HG03571 (cell line): ENCODE data around the gene DDO.
"Not testable (repeated sequence)": the region's sequence is repeated elsewhere in the genome, so short reads cannot be mapped to it uniquely, and the experiment has no call there.

Experiments used
- ATAC-seq: cut with Tn5 transposase; IDR thresholded peaks from one replicate; pipeline ENCODE4 v1.9.1; 2021; ENCODE audit not compliant: unreplicated experiment

The DDO gene, protein sequence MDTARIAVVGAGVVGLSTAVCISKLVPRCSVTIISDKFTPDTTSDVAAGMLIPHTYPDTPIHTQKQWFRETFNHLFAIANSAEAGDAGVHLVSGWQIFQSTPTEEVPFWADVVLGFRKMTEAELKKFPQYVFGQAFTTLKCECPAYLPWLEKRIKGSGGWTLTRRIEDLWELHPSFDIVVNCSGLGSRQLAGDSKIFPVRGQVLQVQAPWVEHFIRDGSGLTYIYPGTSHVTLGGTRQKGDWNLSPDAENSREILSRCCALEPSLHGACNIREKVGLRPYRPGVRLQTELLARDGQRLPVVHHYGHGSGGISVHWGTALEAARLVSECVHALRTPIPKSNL

DNA sequence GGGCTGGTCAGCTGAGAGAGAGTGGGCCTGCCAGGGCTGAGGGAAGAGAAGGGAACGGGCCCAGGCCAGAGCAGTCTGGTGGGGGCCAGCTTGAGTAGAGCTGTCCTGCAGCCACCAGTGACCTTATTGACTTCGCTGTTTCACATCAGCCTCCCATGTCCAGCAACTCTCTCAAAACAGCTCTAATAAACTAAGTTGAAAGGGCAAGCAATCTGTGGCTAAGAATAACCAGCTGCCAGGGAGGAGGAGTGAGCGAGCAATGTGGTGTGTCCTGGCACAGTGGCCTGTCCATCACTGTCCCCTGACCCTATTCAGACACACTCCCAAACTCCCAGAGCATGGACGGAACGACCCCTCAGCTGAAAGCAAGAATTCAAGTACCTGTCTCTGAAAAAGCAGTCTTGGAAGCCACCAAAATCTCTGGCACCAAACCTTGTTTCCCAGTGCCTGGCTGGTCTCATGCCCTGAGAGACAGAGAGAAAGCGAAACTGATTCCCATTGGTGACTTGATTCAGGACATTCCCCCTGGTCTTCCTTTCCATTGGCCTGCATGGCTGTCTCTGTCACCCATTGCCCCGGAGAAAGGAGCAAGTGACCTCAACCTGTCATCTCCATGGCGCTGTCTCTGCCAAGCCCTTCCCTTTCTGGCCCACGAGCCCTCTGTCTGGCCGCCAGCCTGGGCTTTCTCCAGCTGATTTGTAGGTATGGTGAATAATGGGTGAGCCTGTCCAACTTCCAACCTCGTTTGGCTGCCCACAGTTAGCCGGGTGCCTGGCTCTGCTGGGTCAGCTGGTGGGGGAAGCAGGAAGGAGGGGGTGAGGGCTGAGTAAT, at the start of gene DDO:
DDO (minus strand) TSS at position 490 of the 831 bp plus-strand sequence. CDS start 2,113 bp downstream, outside the sequence.
- no peak for ATAC-seq

DNA sequence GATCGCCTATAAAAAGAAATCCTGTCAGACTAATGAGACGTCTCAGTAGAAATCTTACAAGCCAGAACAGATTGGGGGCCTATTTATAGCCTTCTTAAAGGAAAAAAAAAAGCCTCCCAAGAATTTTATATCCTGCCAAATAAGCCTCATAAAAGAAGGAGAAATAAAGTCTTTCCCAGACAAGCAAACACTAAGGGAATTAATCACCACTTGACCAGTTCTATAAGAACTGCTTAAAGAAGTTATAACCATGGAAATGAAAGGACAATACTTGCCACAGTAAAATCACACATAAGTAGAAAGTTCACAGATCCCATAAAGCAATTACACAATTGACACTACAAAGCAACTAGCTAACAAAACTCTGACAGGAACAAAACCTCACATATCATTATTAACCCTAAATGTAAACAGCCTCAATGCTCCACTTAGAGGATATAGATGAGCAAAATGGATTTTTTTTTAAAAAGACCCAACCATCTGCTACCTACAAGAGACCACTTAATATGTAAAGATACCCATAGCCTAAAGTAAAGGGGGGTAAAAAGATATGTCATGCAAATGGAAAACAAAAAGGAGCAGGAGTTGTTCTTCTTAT, 47.6 kb upstream of the DDO start:
- no peak for ATAC-seq

DNA sequence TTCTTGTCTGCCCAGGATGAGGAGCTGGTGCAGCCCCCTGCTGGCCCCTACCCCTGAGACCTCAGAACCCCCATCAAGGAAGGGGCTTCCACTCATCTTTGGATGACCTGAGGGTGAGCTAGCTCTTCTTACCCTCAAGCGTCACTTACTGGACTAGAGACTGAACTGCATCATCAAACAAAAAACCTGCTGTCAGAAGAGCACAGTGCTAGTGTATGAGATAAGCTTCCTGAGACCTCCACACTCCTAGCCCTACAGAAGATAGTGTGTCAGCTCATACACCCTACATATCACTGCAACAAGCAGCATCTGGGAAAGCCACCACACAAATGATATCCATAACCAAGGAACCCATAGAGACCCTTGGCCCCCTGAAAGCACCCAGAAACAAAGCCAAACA, 46.0 kb upstream of the DDO start:
- no peak for ATAC-seq

DNA sequence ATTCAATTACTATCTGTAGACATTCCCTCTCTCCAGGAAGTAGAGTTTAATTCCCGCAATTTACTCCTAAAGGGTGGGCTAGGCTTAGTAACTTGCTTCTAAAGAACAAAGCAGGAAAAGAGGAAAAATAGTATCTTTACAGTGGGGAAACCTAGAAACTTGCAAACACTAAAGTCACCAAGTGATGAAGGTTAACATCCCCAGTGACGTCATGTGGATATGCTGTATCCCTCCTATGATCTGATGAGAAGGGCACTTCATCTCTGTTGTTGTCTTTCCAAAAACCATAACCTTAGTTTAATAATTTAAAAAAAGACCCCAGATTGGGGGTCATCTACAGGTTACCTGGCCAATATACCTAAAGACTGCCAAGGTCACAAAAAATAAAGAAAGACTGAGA, 43.8 kb upstream of the DDO start:
- no peak for ATAC-seq

DNA sequence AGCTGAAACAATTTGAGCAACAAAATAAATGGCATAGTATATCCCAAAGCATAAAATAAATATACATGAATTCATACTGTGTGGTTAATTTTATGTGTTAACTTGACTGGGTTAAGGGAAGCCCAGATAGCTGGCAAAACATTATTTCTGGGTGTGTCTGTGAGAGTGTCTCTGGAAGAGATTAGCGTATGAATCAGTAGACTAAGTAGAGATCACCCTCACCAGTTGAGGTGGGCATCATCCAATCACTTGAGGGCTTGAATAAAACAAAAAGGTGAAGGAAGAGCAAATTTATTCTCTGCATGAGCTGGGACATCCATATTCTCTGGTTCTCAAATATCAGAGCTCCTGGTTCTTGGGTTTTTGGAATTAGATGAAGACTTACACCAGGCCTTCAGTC, 43.1 kb upstream of the DDO start:
- ATAC-seq: no peak

DNA sequence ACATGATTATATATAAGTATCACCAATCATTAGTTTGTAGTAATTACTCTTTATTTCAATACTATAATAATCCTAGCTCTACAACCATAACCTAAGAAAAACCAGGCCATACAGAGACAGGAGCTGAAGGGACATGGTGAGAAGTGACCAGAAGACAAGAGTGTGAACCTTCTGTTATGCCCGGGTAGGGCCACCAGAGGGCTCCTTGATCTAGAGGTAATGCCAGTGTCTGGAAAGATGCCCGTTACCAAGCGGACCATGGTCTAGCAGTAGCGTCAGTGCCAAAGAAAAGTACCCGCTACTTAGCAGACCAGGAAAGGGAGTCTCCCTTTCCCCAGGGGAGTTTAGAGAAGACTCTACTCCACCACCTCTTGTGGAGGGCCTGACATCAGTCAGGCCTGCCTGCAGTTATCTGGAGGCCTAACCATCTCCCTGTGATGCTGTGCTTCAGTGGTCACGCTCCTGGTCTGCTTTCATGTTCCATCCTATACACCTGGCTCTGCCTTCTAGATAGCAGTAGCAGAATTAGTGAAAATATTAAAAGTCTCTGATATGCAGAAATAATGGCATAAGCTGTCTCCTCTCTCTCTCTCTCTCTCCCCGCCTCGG, 42.3 kb upstream of the DDO start:
- ATAC-seq: not testable (repeated sequence)

DNA sequence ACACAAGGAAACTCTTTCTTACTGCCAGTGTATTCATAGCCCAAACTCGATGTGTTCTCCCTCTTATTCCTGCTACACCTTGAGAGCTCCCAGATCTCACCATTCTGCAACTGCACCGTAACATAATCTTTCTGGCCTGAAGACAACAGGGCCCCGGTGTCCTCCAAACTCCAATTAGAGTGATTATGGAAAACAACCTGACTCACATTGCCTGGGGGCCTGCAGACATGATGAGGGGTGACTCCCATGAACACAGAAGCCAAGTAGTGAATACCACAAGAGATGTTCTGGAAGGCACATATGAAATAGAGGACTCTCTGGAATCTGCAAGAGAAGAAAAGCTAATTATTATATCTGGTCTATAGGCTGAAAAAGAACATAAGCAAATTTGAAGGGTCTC, 41.3 kb upstream of the DDO start:
- no peak for ATAC-seq

DNA sequence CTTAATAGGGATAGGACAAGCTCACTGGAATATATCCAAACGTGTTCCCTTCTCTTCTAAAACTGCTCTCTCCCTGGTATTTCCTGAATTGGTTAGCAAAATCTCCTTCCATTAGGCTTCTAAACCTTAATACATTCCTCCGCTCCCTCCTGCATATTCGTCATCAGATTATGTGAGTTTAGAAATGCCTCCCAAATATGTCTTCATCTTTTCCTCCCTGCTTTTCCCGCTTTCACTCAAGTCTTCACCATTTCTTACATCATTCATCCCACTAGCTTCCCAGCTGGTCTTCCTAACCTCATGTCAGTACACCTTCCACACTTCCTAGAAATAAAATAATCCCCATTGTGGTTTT, 34.1 kb upstream of the DDO start:
- no peak for ATAC-seq

DNA sequence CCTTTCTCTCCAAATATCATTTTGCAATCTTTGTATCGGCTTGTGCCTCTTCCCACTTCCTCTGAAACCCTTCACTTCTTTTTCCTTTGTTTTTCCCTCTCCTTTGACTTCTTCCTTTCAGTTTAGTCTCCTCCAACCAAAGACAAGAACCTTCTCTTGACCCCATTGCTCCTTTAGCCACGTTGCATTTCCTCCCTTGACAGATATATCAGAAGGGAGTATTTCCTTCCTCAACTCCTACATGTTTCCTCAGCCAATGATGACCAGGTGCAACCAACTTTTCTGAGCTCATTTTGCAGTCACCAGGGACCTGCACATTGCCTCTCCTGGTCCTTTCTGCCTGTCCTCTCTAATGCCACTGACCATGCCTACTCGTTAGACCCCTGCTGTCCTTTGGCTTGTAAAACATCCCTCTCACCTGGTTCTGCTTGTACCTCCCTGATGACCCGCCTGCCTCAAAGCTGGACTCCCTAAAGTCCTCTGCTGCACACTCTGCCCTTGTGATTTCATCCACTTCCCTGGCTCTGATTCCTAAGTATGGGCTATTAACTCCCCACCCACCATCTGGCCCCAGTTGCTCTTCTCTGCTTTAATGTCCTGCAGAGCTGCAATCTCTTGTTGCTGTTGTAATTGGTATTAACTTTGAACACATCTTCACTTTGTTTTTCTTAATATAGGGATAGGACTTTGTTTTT, 33.6 kb upstream of the DDO start:
- ATAC-seq: no peak

DNA sequence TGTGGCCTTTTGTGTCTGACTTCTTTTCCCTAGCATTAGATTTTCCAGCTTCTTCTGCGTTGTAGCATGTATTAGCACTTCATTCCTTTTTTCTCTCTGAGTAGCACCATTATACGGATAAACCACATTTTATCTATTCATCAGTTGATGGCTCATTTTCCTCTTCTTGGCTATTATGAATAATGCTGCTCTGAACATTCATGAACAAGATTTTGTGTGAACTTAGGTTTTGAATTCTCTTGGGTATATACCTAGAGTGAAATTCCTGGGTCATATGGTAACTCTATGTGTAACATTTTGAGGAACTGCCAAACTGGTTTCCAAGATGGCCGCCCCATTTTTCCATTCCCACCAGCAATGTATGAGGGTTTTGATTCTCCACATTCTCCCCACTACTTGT, 32.4 kb upstream of the DDO start:
- ATAC-seq: no peak

DNA sequence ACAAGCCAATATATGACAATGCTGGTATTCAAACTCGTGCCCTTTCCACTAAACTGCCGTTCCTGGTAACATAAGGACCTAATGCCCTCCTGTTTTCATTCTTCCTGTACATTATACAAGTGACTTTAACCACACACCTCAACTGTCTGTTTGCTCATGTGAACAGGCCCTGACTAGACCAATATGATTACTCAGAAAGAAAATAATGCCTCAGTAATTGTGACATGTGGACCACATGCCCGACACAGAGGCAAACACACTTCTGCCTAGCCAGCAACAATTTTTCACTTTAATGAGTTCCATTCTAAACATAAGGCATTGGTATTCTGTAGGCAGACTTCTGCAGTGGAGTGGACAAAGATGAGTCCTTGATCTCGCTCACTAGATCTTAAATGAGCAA, 31.0 kb upstream of the DDO start:
- no peak for ATAC-seq

DNA sequence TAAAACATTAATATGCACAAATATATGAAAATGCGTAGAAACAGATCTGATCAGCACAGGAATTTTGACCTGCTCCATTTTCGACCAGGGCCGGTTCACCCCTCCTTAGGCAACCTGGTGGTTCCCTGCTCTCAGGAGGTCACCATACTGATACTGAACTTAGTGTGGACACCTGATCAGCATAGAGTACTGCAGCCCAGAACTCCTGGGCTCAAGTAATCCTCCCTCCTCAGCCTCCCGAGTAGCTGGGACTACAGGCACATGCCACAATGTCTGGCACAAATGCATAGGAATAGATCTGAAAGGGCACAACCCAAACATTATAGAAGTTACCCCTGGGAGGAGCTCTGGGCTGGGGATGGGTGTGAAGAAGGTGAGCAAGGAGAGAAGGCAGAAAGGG, 24.7 kb upstream of the DDO start:
- no peak for ATAC-seq

DNA sequence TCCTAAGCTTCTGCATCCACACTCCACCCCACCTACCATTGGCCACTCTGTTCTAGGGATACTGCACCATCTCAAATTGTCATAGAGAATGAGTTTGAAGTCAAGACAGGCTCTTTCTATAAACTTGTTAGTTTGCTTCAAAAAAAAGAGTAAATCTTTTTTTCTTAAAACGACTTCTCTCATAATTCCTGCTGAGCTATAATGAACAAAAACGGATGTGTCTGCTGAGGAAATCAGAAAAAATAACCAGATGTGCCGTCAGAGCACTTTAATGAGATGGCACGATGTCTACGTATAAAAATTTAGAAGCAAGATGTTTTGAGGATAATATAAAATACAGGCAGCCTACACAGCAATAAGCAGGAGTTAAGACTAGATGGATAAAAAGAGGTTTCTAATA, 24.0 kb upstream of the DDO start:
- ATAC-seq: no peak

DNA sequence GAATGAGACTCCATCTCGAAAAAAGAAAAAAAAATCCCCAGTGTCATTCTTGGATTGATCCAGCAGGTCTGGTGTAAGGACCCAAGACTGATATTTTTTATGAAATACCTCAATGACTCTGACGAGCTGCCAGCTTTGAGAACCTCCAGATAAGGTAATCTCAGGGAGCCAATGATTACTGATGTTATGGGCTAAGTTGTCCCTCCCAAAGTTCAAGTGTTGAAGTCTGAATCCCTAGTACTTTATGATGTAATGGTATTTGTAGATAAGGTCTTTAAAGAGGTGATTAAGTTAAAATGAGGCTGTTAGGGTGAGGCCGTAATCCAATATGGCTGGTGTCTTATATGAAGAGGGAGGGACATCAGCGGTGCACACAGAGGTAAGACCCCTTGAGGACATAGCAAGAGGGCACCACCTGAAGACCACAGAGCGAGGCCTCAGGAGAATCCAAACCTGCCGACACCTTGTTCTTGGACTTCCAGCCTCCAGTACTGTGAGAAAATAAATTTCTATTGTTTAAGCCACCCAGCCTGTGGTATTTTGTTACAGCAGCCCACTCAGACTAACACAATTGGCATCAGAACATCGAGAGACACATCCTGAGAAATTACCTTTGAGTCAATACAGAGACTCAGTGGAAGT, 19.7 kb upstream of the DDO start:
- ATAC-seq: no peak

DNA sequence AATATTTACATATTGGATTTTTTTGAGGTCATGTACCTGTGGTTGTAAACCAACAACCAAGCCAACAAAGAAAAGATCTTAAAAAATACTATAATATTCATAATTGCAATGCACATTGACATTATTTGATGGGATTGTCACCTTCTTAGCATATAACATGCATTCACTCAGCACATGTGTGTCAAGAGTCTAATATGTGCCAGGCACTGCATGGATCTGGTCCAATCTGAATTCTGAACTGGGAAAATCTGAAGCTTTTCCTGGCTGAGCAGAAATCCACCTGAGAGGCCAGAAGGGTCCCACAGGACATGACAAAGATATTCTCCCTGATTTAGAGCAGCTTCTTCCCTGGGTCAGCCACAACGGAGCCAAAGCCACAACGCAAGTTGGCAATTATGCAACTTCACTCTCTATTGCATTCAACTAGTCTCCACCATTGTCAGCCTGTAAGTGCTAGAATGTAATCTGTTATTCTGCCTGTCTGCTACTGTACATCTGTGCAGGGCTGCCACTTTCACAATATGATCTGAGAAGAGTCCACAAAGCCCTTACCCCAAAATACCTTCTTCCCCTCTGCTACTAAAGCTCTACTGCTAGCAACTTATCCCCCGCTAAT, 17.0 kb upstream of the DDO start:
- ATAC-seq: no peak

DNA sequence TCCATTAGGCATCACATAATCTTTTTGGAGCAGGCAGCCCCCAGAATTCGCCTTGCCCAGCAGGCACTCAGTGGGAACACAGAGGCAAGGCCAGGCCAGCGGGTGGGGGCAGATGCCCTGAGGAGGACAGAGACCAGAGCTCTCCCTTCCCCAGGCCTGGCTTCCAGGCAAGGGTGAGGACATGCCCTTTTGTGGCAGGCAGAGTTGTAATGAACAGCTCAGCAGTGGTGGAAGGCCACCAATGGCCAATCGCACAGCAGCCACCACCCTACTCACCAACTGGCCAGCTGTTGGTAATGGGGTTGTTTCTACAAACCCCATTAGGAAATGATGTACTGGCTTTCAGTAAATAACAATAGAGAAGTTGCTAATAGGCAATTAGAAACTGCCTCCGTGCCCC, 15.4 kb upstream of the DDO start:
- ATAC-seq: no peak

DNA sequence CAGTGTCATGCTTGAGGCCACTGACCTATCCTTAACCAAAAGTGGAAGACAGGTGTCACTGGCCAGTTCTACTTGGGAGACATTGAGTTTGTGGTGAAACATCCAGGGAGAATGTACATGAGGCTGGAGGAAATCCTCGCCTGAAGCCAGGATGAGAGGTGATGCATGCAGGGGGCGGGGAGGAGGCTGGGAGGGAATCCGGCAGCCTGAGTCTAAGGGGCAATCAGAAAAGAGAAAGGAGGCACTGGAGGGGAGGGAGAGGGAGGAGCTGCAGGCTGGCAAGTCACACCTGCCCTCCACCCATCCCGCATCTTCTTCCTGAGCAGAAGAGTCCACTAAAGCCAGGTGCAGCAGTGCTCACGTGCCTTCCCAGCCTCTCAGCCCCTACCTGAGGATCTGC, 14.9 kb upstream of the DDO start:
- ATAC-seq: no peak

DNA sequence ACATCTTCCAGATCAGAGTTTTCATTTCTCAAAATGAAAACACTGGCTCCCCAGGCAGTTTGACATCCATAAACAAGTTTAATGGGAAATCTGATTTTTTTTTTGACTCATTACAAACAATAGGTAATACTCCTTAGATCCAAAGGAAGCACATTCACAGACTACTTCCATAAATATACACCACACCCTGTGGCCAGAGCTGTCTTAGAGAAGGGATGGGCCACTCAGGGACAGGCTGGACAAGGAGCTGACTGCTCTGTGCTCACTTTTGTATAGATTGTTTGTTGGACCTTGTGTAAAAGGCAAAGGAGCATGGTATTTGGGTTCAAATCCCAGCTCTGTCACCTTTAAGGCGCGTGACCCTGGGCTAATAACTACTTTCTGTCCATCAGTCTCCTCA, 12.8 kb upstream of the DDO start:
- ATAC-seq: no peak

DNA sequence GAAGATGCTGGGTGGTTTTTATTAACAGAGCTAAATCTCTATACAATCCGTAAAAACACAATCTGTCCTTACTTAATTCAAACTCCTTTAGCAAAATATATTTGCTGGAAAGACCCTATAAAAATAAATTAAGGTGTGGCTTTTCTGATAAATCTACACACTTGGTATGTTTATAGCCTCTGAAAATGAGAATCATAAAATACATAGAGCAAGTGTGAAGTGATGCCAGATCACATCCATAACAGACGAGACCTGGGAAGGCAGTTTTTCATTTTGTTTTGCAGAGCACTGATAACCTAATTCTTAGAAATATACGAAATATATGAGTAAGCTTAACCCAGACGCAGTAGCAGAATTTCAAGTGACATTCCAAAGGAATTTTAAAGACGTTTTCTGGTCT, 10.4 kb upstream of the DDO start:
- ATAC-seq: no peak

DNA sequence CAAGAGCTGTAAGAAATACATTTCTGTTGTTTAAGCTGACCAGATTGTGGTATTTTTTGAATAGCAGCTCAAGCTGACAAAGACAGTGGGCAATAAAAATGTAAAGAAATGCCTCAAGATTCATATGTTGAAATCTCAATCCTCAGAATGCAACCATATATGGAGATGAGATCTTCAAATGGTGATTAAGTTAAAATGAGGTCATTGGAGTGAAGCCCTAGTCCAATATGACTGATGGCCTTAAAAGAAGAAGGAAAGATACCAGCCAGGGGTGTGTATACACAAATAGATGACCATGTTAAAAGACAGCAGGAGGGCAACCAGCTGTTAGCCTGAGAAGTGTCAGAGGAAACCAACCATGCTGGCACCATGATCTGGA, 7.1 kb upstream of the DDO start:
- no peak for ATAC-seq
